WTC11 (cell line): ENCODE data around the gene LRIG3. TPM values are rescaled to one million over a fixed set of nuclear protein-coding genes. Genes with fewer than 3 reads are reported as not detected.

Source experiments
- ATAC-seq: fragments of 200-7000 bp; cut with Tn5 transposase; 2 replicates; pipeline ENCODE4 v1.10.0; 2021; ENCODE audit warnings: mild to moderate bottlenecking, moderate library complexity
- CTCF ChIA-PET: fragments of 300-600 bp; sonication (Branson Sonifier 250); formaldehyde crosslinking; loops from one replicate; lab custom pipeline; 2021; ENCODE audit warnings: antibody characterized with exemption; lab: Charles Lee
- POLR2A ChIA-PET: fragments of 350-600 bp; sonication (Branson Sonifier 250); formaldehyde crosslinking; loops from one replicate; lab custom pipeline; 2021; ENCODE audit warnings: antibody characterized with exemption; lab: Charles Lee
- DNase-seq: peaks from one replicate; pipeline ENCODE4 v3.0.0; 2021; ENCODE audit warnings: low spot score
- H3K27ac Mint-ChIP-seq: 2 replicates; pipeline ENCODE4 v1.8.0; 2021; ENCODE audit warnings: mixed read lengths
- H3K27me3 Mint-ChIP-seq: 2 replicates; pipeline ENCODE4 v1.8.0; 2021; ENCODE audit warnings: low read depth, mild to moderate bottlenecking, moderate library complexity, mixed read lengths
- H3K36me3 Mint-ChIP-seq: 2 replicates; pipeline ENCODE4 v1.8.0; 2021; ENCODE audit warnings: mixed read lengths
- H3K4me1 Mint-ChIP-seq: 2 replicates; pipeline ENCODE4 v1.8.0; 2022; ENCODE audit warnings: mixed read lengths
- H3K4me3 Mint-ChIP-seq: 2 replicates; pipeline ENCODE4 v1.8.0; 2021; ENCODE audit warnings: mild to moderate bottlenecking, moderate library complexity, mixed read lengths
- H3K9me3 Mint-ChIP-seq: 2 replicates; pipeline ENCODE4 v1.8.0; 2021; ENCODE audit warnings: mixed read lengths
- CREB1 ChIP-seq: sonication (generic); formaldehyde crosslinking; IDR thresholded peaks from 2 replicates; pipeline ENCODE4 v1.8.0; 2023; ENCODE audit warnings: mild to moderate bottlenecking, missing genetic modification reagents
- ELF4 ChIP-seq: sonication (generic); formaldehyde crosslinking; IDR thresholded peaks from 2 replicates; pipeline ENCODE4 v1.8.1; 2022; ENCODE audit warnings: low read depth, mild to moderate bottlenecking, moderate library complexity, missing genetic modification reagents
- ETV6 ChIP-seq: sonication (generic); formaldehyde crosslinking; IDR thresholded peaks from 2 replicates; pipeline ENCODE4 v1.8.1; 2022; ENCODE audit warnings: mild to moderate bottlenecking, missing genetic modification reagents
- GTF2I ChIP-seq: fragments of 250-450 bp; sonication (Bioruptor Pico); conservative IDR thresholded peaks from 2 replicates; pipeline ENCODE4 v1.4.0; 2021; ENCODE audit warnings: mild to moderate bottlenecking
- JAZF1 ChIP-seq: fragments of 250-450 bp; sonication (Bioruptor Pico); IDR thresholded peaks from 2 replicates; pipeline ENCODE4 v1.9.0; 2021; ENCODE audit warnings: moderate library complexity, mild to moderate bottlenecking, inconsistent platforms
- JUN ChIP-seq: sonication (generic); formaldehyde crosslinking; IDR thresholded peaks from 2 replicates; pipeline ENCODE4 v1.8.0; 2023; ENCODE audit warnings: mild to moderate bottlenecking, missing genetic modification reagents
- NR2C2 ChIP-seq: sonication (generic); formaldehyde crosslinking; IDR thresholded peaks from 2 replicates; pipeline ENCODE4 v1.8.0; 2022; ENCODE audit warnings: mild to moderate bottlenecking, missing genetic modification reagents
- RELA ChIP-seq: sonication (generic); formaldehyde crosslinking; IDR thresholded peaks from 2 replicates; pipeline ENCODE4 v1.8.1; 2022; ENCODE audit warnings: missing genetic modification reagents, mild to moderate bottlenecking, borderline replicate concordance
- TEAD1 ChIP-seq: sonication (generic); formaldehyde crosslinking; IDR thresholded peaks from 2 replicates; pipeline ENCODE4 v1.8.0; 2022; ENCODE audit warnings: mild to moderate bottlenecking, missing genetic modification reagents
- ZNF138 ChIP-seq: sonication (generic); formaldehyde crosslinking; conservative IDR thresholded peaks from 2 replicates; pipeline ENCODE4 v1.8.1; 2022; ENCODE audit warnings: mild to moderate bottlenecking, moderate library complexity, missing genetic modification reagents
- ZNF317 ChIP-seq: sonication (generic); formaldehyde crosslinking; IDR thresholded peaks from 2 replicates; pipeline ENCODE4 v1.8.1; 2023; ENCODE audit warnings: low read depth, mild to moderate bottlenecking, moderate library complexity, missing genetic modification reagents, borderline replicate concordance
- total RNA-seq: library from RNA; stranded (reverse); gene quantifications from 3 replicates; pipeline ENCODE4 v1.2.3, GENCODE V29; 2021
- TF ChIP-seq, protein P1 (sequence below): sonication (generic); formaldehyde crosslinking; IDR thresholded peaks from 2 replicates; pipeline ENCODE4 v1.8.1; 2023; ENCODE audit warnings: mild to moderate bottlenecking, missing genetic modification reagents, moderate library complexity
- TF ChIP-seq, protein P2 (sequence below): fragments of 250-450 bp; sonication (Bioruptor Pico); IDR thresholded peaks from 2 replicates; pipeline ENCODE4 v1.8.0; 2021; ENCODE audit warnings: mild to moderate bottlenecking
- TF ChIP-seq, protein P3 (sequence below): sonication (generic); formaldehyde crosslinking; IDR thresholded peaks from 2 replicates; pipeline ENCODE4 v1.8.1; 2023; ENCODE audit warnings: mild to moderate bottlenecking, missing genetic modification reagents, borderline replicate concordance
- TF ChIP-seq, protein P4 (sequence below): sonication (generic); formaldehyde crosslinking; IDR thresholded peaks from 2 replicates; pipeline ENCODE4 v1.8.1; 2023; ENCODE audit warnings: mild to moderate bottlenecking, missing genetic modification reagents
- TF ChIP-seq, protein P5 (sequence below): sonication (generic); formaldehyde crosslinking; IDR thresholded peaks from 2 replicates; pipeline ENCODE4 v1.8.0; 2023; ENCODE audit warnings: missing genetic modification reagents, mild to moderate bottlenecking, borderline replicate concordance
- TF ChIP-seq, protein P6 (sequence below): fragments of 250-450 bp; sonication (Bioruptor Pico); IDR thresholded peaks from 2 replicates; pipeline ENCODE4 v1.9.0; 2021; ENCODE audit warnings: mild to moderate bottlenecking
- TF ChIP-seq, protein P7 (sequence below): sonication (generic); formaldehyde crosslinking; IDR thresholded peaks from 2 replicates; pipeline ENCODE4 v1.8.0; 2023; ENCODE audit warnings: mild to moderate bottlenecking, missing genetic modification reagents
- TF ChIP-seq, protein P8 (sequence below): sonication (generic); formaldehyde crosslinking; IDR thresholded peaks from 2 replicates; pipeline ENCODE4 v1.8.0; 2022; ENCODE audit warnings: mild to moderate bottlenecking, missing genetic modification reagents

LRIG3 gene
- total RNA-seq, 1 experiment from 2014 or later: 13.0 TPM

DNA sequence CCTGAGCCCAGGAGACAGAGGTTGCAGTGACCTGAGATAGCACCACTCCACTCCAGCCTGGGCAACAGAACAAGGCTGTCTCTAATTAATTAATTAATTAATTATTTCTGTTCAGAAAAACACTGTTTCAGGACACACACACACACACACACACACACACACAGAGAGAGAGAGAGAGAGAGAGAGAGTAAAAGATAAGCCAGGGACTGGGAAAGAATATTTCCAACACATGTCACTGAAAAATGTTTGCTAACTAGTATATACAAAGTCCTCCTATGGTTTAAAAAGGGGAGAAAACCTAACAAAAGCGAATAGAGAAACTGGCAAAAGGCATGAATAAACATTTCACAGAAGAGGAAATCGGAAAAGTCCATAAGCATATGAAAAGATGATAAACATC, 18.1 kb upstream of the LRIG3 start:
- Mint-ChIP-seq H3K27me3 (no peaks in the 10 kb centered on the region), H3K4me3 (no peak overlapping the region), H3K4me1 (peaks cover under 1% of the 10 kb centered on the region), H3K27ac (no peak overlapping the region), H3K36me3 (no peaks in the 10 kb centered on the region), H3K9me3 (no peaks in the 10 kb centered on the region)
- ATAC-seq (no peak), DNase-seq (no peak)
- POLR2A ChIA-PET: no interaction called here
- TF ChIP-seq RELA (CRISPR knock-in tag): no peak
- TF ChIP-seq, protein P1, sequence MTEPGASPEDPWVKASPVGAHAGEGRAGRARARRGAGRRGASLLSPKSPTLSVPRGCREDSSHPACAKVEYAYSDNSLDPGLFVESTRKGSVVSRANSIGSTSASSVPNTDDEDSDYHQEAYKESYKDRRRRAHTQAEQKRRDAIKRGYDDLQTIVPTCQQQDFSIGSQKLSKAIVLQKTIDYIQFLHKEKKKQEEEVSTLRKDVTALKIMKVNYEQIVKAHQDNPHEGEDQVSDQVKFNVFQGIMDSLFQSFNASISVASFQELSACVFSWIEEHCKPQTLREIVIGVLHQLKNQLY: no peak
- TF ChIP-seq, protein P2, sequence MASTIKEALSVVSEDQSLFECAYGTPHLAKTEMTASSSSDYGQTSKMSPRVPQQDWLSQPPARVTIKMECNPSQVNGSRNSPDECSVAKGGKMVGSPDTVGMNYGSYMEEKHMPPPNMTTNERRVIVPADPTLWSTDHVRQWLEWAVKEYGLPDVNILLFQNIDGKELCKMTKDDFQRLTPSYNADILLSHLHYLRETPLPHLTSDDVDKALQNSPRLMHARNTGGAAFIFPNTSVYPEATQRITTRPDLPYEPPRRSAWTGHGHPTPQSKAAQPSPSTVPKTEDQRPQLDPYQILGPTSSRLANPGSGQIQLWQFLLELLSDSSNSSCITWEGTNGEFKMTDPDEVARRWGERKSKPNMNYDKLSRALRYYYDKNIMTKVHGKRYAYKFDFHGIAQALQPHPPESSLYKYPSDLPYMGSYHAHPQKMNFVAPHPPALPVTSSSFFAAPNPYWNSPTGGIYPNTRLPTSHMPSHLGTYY (CRISPR knock-in tag): no peak
- TF ChIP-seq, protein P3, sequence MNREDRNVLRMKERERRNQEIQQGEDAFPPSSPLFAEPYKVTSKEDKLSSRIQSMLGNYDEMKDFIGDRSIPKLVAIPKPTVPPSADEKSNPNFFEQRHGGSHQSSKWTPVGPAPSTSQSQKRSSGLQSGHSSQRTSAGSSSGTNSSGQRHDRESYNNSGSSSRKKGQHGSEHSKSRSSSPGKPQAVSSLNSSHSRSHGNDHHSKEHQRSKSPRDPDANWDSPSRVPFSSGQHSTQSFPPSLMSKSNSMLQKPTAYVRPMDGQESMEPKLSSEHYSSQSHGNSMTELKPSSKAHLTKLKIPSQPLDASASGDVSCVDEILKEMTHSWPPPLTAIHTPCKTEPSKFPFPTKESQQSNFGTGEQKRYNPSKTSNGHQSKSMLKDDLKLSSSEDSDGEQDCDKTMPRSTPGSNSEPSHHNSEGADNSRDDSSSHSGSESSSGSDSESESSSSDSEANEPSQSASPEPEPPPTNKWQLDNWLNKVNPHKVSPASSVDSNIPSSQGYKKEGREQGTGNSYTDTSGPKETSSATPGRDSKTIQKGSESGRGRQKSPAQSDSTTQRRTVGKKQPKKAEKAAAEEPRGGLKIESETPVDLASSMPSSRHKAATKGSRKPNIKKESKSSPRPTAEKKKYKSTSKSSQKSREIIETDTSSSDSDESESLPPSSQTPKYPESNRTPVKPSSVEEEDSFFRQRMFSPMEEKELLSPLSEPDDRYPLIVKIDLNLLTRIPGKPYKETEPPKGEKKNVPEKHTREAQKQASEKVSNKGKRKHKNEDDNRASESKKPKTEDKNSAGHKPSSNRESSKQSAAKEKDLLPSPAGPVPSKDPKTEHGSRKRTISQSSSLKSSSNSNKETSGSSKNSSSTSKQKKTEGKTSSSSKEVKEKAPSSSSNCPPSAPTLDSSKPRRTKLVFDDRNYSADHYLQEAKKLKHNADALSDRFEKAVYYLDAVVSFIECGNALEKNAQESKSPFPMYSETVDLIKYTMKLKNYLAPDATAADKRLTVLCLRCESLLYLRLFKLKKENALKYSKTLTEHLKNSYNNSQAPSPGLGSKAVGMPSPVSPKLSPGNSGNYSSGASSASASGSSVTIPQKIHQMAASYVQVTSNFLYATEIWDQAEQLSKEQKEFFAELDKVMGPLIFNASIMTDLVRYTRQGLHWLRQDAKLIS: no peak
- TF ChIP-seq NR2C2 (CRISPR knock-in tag): no peak
- no peak for TF ChIP-seq ZNF317 (CRISPR knock-in tag)
- no peak for TF ChIP-seq JUN (CRISPR knock-in tag)
- TF ChIP-seq, protein P4, sequence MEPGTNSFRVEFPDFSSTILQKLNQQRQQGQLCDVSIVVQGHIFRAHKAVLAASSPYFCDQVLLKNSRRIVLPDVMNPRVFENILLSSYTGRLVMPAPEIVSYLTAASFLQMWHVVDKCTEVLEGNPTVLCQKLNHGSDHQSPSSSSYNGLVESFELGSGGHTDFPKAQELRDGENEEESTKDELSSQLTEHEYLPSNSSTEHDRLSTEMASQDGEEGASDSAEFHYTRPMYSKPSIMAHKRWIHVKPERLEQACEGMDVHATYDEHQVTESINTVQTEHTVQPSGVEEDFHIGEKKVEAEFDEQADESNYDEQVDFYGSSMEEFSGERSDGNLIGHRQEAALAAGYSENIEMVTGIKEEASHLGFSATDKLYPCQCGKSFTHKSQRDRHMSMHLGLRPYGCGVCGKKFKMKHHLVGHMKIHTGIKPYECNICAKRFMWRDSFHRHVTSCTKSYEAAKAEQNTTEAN: no peak
- no peak for TF ChIP-seq CREB1
- TF ChIP-seq JAZF1 (CRISPR knock-in tag): no peak
- TF ChIP-seq, protein P5, sequence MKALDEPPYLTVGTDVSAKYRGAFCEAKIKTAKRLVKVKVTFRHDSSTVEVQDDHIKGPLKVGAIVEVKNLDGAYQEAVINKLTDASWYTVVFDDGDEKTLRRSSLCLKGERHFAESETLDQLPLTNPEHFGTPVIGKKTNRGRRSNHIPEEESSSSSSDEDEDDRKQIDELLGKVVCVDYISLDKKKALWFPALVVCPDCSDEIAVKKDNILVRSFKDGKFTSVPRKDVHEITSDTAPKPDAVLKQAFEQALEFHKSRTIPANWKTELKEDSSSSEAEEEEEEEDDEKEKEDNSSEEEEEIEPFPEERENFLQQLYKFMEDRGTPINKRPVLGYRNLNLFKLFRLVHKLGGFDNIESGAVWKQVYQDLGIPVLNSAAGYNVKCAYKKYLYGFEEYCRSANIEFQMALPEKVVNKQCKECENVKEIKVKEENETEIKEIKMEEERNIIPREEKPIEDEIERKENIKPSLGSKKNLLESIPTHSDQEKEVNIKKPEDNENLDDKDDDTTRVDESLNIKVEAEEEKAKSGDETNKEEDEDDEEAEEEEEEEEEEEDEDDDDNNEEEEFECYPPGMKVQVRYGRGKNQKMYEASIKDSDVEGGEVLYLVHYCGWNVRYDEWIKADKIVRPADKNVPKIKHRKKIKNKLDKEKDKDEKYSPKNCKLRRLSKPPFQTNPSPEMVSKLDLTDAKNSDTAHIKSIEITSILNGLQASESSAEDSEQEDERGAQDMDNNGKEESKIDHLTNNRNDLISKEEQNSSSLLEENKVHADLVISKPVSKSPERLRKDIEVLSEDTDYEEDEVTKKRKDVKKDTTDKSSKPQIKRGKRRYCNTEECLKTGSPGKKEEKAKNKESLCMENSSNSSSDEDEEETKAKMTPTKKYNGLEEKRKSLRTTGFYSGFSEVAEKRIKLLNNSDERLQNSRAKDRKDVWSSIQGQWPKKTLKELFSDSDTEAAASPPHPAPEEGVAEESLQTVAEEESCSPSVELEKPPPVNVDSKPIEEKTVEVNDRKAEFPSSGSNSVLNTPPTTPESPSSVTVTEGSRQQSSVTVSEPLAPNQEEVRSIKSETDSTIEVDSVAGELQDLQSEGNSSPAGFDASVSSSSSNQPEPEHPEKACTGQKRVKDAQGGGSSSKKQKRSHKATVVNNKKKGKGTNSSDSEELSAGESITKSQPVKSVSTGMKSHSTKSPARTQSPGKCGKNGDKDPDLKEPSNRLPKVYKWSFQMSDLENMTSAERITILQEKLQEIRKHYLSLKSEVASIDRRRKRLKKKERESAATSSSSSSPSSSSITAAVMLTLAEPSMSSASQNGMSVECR (CRISPR knock-in tag): no peak
- no peak for TF ChIP-seq TEAD1 (CRISPR knock-in tag)
- TF ChIP-seq, protein P6, sequence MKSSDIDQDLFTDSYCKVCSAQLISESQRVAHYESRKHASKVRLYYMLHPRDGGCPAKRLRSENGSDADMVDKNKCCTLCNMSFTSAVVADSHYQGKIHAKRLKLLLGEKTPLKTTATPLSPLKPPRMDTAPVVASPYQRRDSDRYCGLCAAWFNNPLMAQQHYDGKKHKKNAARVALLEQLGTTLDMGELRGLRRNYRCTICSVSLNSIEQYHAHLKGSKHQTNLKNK: no peak
- TF ChIP-seq ELF4 (CRISPR knock-in tag): no peak
- no peak for TF ChIP-seq GTF2I (CRISPR knock-in tag)
- TF ChIP-seq, protein P7, sequence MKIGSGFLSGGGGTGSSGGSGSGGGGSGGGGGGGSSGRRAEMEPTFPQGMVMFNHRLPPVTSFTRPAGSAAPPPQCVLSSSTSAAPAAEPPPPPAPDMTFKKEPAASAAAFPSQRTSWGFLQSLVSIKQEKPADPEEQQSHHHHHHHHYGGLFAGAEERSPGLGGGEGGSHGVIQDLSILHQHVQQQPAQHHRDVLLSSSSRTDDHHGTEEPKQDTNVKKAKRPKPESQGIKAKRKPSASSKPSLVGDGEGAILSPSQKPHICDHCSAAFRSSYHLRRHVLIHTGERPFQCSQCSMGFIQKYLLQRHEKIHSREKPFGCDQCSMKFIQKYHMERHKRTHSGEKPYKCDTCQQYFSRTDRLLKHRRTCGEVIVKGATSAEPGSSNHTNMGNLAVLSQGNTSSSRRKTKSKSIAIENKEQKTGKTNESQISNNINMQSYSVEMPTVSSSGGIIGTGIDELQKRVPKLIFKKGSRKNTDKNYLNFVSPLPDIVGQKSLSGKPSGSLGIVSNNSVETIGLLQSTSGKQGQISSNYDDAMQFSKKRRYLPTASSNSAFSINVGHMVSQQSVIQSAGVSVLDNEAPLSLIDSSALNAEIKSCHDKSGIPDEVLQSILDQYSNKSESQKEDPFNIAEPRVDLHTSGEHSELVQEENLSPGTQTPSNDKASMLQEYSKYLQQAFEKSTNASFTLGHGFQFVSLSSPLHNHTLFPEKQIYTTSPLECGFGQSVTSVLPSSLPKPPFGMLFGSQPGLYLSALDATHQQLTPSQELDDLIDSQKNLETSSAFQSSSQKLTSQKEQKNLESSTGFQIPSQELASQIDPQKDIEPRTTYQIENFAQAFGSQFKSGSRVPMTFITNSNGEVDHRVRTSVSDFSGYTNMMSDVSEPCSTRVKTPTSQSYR (CRISPR knock-in tag): no peak
- TF ChIP-seq, protein P8, sequence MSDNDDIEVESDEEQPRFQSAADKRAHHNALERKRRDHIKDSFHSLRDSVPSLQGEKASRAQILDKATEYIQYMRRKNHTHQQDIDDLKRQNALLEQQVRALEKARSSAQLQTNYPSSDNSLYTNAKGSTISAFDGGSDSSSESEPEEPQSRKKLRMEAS (CRISPR knock-in tag): no peak
- no peak for TF ChIP-seq ZNF138 (CRISPR knock-in tag)
- TF ChIP-seq ETV6 (CRISPR knock-in tag): no peak
- CTCF ChIA-PET: no interaction called here
